BLaER1 (cell line): Measurements from ENCODE around the gene NDUFB8.

Source experiments
- H3K27ac ChIP-seq: shearing (Covaris generic); formaldehyde crosslinking; 2 replicates; pipeline ENCODE4 v1.8.1; 2022
- H3K27me3 ChIP-seq: shearing (Covaris generic); formaldehyde crosslinking; 2 replicates; pipeline ENCODE4 v1.8.1; 2022
- H3K36me3 ChIP-seq: shearing (Covaris generic); formaldehyde crosslinking; 2 replicates; pipeline ENCODE4 v1.8.1; 2022
- H3K4me1 ChIP-seq: shearing (Covaris generic); formaldehyde crosslinking; 2 replicates; pipeline ENCODE4 v1.8.1; 2022
- H3K4me2 ChIP-seq: shearing (Covaris generic); formaldehyde crosslinking; 2 replicates; pipeline ENCODE4 v1.8.1; 2022
- H3K4me3 ChIP-seq: shearing (Covaris generic); formaldehyde crosslinking; 2 replicates; pipeline ENCODE4 v1.8.1; 2022
- H3K9ac ChIP-seq: shearing (Covaris generic); formaldehyde crosslinking; 2 replicates; pipeline ENCODE4 v1.8.1; 2022
- H3K9me3 ChIP-seq: shearing (Covaris generic); formaldehyde crosslinking; 2 replicates; pipeline ENCODE4 v1.8.1; 2022
- H4K20me1 ChIP-seq: shearing (Covaris generic); formaldehyde crosslinking; 2 replicates; pipeline ENCODE4 v1.8.1; 2022
- Cebpa-rat ChIP-seq: shearing (Covaris generic); IDR thresholded peaks from 2 replicates; pipeline ENCODE4 v1.8.1; 2022

Gene NDUFB8

DNA sequence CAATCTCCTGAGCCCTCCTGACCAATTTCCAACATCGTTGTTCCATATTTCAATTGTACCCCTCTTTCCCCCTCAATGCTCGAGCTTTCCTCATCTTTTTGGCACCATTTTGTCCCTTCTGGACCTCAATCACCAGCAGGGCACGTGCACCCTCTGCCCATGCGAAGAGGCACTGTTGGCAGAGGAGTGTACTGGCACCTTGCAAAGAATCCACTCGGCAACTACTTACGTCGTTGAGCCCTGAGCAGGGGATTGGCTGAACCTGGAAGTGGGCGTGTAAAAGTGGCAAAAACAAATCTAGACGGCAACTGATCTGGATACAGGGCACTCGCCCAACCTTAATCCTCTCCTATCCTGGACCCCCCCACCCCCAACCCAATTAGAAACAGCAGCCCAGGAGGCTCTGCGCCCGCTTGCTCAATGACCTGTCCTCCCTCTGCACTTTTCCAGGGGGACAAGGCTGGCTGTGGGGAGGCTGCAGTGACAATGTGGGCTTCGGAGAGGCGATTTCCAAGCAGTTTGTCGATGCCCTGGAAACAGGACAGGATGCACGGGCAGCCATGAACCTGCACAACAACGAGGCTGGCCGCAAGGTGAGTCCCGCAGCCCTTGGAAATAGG is 48.1 kb downstream of the NDUFB8 start:
- no peak for TF ChIP-seq Cebpa-rat

DNA sequence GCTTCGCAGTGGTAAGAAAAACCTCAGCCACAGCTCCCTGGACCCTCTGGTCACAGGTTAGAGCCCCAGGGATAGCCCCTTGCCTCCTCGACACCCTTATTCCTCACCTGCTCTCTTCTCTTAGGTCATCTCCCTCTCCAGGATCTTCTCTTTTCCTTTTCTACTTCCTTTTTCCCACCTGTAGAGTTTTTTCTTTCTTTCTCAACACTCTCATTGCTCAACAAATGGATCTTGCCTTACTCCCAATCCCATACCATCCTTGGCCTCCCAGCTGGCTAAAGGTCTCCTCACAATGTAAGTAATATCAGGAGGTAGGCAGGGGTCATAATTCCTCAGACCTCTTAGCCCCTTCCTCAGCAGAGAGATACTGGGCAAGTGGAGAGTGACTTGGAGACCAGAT is 49.7 kb downstream of the NDUFB8 start:
- Histone ChIP-seq H3K27ac (no peak overlapping the region), H3K4me1 (peaks cover 12% of the 10 kb centered on the region), H3K9me3 (no peaks in the 10 kb centered on the region), H3K9ac (no peak overlapping the region), H3K27me3 (peaks cover 59% of the 10 kb centered on the region), H3K4me2 (no peak overlapping the region), H3K36me3 (peaks cover 8% of the 10 kb centered on the region), H4K20me1 (peaks cover 32% of the 10 kb centered on the region), H3K4me3 (no peak overlapping the region)
- no peak for TF ChIP-seq Cebpa-rat

More for the DNA sequence above, 48.1 kb downstream of the NDUFB8 start:
- H4K20me1 ChIP-seq: peaks cover 39% of the 10 kb centered on the region
- H3K4me1 ChIP-seq: peaks cover 12% of the 10 kb centered on the region
- peaks cover 23% of the 10 kb centered on the region for H3K36me3 ChIP-seq
- peaks cover 65% of the 10 kb centered on the region for H3K27me3 ChIP-seq
- peak overlapping the region; percentile 89 for H3K4me2 ChIP-seq
- no peak overlapping the region for H3K27ac ChIP-seq
- no peaks in the 10 kb centered on the region for H3K9me3 ChIP-seq
- peak overlapping the region; percentile 59 for H3K4me3 ChIP-seq
- H3K9ac ChIP-seq: 0 out of 2 replicates have a peak overlapping the region, but pooled peaks have one; percentile 40

DNA sequence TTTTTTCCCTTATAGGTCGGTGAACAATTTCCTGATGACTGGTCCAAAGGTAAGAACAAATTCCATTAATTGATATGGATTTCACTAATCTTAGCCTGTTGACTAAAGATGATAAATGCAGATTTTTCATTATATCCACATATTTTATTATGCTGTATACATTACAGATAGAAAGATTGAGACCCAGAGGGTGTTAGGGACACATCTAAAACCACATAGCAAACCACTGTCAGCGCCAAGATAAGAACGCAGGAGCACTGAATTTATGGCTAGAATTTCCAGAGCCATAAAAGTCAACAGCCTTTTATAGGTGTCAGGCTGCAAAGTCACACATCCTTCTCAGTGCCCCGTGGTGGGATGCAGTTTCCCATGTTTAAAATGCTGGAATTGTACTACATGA is 50.6 kb downstream of the NDUFB8 start:
- no peak overlapping the region for H3K9ac ChIP-seq
- no peaks in the 10 kb centered on the region for H3K9me3 ChIP-seq
- H4K20me1 ChIP-seq: peaks cover 23% of the 10 kb centered on the region
- H3K27ac ChIP-seq: no peak overlapping the region
- H3K27me3 ChIP-seq: peaks cover 50% of the 10 kb centered on the region
- peaks cover 12% of the 10 kb centered on the region for H3K4me1 ChIP-seq
- peaks cover under 1% of the 10 kb centered on the region; the same call in 1 of the 2 replicates for H3K36me3 ChIP-seq
- H3K4me2 ChIP-seq: no peak overlapping the region
- no peak for TF ChIP-seq Cebpa-rat
- no peak overlapping the region for H3K4me3 ChIP-seq

DNA sequence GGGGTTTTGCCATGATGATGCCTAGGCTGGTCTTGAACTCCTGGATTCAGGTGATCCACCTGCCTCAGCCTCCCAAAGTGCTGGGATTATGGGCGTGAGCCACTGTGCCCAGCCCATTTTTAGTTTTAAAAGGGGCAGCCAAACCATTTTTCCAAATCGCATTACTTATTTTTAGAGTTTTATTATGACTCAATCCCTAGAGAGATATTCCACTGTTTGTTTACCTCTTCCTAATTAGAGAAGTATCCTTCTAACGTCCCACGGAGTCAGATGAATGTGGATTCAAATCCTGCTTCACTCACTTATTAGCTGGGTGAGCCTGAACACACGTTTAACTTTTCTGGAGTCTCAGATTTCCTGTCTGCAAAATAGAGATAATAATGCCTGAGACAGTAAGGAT is 51.7 kb downstream of the NDUFB8 start:
- Histone ChIP-seq H3K36me3 (no peaks in the 10 kb centered on the region), H4K20me1 (peaks cover 14% of the 10 kb centered on the region), H3K27ac (no peak overlapping the region), H3K9ac (no peak overlapping the region), H3K4me2 (no peak overlapping the region), H3K4me1 (peaks cover 12% of the 10 kb centered on the region), H3K4me3 (no peak overlapping the region), H3K9me3 (no peaks in the 10 kb centered on the region), H3K27me3 (peaks cover 39% of the 10 kb centered on the region)
- no peak for TF ChIP-seq Cebpa-rat
